KOPT-K1 (cell line): Measurements from ENCODE around the gene MIER3.
"Not testable (repeated sequence)": the region's sequence is repeated elsewhere in the genome, so short reads cannot be mapped to it uniquely, and the experiment has no call there.

Source experiments
- H3K27ac ChIP-seq: fragments of 200-600 bp; sonication (generic); 2 replicates; pipeline ENCODE4 v1.5.1; 2016; ENCODE audit warnings: antibody characterized with exemption, mild to moderate bottlenecking, low read depth, low read length; ENCODE audit not compliant: poor library complexity, severe bottlenecking
- H3K36me3 ChIP-seq: fragments of 200-600 bp; sonication (generic); 2 replicates; pipeline ENCODE4 v1.5.1; 2017; ENCODE audit warnings: antibody characterized with exemption, mild to moderate bottlenecking, low read length, moderate library complexity; ENCODE audit not compliant: insufficient read depth
- H3K9me3 ChIP-seq: fragments of 200-600 bp; sonication (generic); 2 replicates; pipeline ENCODE4 v1.5.1; 2017; ENCODE audit warnings: antibody characterized with exemption, low read length, mild to moderate bottlenecking; ENCODE audit not compliant: insufficient read depth, poor library complexity, severe bottlenecking

The MIER3 gene, protein sequence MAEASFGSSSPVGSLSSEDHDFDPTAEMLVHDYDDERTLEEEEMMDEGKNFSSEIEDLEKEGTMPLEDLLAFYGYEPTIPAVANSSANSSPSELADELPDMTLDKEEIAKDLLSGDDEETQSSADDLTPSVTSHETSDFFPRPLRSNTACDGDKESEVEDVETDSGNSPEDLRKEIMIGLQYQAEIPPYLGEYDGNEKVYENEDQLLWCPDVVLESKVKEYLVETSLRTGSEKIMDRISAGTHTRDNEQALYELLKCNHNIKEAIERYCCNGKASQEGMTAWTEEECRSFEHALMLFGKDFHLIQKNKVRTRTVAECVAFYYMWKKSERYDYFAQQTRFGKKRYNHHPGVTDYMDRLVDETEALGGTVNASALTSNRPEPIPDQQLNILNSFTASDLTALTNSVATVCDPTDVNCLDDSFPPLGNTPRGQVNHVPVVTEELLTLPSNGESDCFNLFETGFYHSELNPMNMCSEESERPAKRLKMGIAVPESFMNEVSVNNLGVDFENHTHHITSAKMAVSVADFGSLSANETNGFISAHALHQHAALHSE

DNA sequence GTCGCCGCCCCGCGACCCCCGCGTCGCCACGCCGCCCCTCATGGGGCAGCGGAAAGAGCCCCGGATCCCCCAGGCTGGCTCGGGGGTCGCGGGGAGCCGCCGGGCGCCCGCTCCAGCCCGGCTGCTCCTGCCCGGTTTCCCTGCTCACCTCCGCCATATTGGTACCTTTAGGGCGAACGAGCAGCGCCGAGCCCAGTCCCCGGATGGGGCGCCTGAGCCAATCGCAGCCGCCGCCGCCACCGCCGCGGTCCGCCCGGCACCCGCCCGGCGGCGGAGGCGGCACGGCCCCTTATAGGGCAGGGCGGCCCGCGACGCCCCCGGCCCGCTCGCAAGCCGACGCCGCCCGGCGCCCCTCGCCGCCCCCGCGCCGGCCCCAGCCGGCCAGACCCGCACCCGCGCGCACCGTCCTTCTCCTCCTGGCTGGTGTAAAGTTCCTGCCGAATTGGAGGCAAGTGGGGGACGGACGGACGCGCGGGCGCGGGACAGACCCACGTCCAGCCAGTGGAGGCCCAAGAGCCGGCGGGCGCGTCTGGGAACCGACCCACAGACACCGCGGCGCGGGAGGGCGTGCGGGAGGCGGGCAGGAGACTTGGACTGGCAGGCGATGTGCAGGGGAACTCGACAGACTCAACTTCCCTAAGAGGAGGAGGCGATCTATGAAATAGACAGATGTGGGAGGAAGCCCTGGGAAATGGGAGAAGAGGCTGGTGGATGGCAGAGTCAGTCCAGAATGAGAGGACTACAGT, at the start of gene MIER3:
MIER3 (minus strand) TSS at position 178 of the 746 bp plus-strand sequence; CDS start at position 157, 21 bp downstream.
- H3K36me3 ChIP-seq: 0 out of 2 replicates have a peak, but pooled peaks cover 5% of the 10 kb centered on the region
- H3K27ac ChIP-seq: peak within 1 kb of the TSS; percentile 51
- H3K9me3 ChIP-seq: no peaks in the 10 kb centered on the region

DNA sequence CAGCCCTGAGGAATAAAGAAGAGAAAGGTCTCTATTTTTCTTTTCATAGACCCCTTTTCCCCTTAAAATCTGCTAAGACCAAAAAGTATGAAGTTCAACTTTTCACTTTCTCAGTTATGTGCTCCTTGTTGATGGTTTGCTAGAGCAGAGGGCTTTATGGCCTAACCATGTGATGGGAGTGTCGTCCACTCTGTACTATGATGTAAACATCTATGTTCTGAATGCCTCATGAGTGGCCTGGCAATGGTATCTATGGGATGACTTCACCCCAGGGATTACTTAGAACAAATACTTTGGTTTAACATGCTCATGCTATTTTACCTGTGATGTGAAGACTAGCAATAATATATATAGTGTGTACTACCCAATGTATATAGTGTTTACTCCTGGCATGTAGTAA, 43.7 kb upstream of the MIER3 start:
- Histone ChIP-seq H3K27ac (no peak overlapping the region), H3K9me3 (no peaks in the 10 kb centered on the region), H3K36me3 (no peaks in the 10 kb centered on the region)

DNA sequence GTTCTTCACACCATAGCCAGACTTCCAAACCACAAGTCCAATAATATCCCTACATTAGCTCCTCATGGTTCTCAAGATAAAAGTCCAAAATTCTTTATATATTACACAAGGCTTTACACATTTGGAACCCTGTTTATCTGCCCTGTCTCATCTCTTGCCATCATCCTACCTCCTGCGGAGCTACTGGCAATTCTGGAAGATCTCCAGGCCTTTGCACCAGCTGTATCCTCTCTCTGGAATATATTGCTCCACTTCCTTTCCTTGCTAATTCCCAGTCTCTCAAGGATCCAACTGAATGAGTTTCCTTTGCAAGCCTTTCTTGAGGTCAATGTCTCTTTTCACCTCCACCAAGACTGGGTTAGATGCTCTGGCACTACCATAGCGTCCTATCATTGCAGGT, 41.3 kb upstream of the MIER3 start:
- Histone ChIP-seq H3K9me3 (no peaks in the 10 kb centered on the region), H3K27ac (no peak overlapping the region), H3K36me3 (no peaks in the 10 kb centered on the region)

DNA sequence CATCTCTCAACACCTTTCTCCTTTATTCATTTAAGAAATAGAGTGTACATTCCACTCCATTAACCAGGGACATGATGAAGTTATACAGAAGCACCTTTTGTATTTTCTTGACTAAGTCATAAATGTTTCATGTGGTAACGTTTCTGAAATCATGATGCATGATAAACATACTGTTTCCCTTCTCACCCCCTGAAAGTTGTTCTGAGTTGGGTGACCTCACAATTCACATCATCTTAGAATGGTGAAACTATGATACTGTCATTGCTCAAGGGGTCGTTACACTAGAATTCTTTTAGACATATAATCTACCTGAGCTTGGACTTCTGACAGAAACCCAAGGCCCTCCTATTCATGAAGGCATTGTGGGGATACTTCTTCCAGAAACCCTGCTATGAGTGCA, 37.8 kb upstream of the MIER3 start:
- H3K27ac ChIP-seq: no peak overlapping the region
- no peaks in the 10 kb centered on the region for H3K9me3 ChIP-seq
- H3K36me3 ChIP-seq: no peaks in the 10 kb centered on the region

DNA sequence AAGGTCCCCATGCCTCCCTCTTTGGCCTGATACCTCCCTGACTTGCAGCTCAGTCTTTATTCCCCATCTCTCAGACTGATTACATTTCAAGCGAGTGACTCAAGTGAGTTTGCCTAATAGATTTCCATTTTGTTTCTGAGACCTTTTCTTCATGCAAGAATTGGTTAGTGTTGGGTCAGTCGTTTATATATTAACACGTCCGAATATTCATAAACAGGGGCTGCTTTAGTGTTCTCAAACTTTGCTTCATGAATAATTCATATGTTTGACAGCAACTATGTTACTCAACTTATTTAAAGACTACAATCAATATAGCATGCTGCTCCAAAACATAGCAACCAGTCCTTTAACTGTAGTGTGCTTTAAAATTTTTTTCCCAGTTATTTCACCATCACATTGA, 36.6 kb upstream of the MIER3 start:
- H3K9me3 ChIP-seq: no peaks in the 10 kb centered on the region
- H3K27ac ChIP-seq: no peak overlapping the region
- H3K36me3 ChIP-seq: no peaks in the 10 kb centered on the region

DNA sequence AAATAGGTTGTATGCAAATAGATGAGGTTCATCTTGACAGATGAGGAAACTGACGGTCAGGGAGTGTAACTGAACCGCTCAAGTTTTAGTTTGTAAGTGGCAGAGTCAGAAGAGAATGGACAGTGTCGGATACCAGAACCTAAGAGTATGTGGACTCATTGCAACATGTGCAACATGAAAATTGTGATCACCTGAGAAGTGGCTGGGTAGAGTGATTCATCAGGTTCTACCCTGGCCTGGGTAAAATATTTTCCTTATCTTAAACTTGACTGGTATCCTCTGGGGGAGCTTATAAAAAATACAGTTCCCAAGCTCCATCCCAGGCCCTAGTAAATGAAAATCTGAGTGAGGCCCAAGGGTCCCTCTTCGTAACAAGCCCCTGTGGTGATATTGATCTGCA, 35.2 kb upstream of the MIER3 start:
- Histone ChIP-seq H3K27ac (no peak overlapping the region), H3K36me3 (no peaks in the 10 kb centered on the region), H3K9me3 (no peaks in the 10 kb centered on the region)

DNA sequence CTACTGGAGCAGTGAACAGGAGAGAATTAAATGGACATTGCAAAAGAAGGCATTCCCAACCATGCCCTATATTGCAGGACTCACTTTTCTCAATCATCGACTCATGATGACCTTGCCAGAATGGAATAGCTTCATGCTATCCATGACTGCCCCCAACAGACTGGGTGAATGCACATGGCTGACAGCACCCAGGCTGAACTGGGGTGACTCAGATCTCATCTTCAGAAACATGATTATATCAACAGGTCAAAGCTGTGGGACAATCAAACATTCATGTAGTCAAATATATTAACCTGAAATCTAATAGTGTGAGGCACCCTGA, 34.7 kb upstream of the MIER3 start:
- Histone ChIP-seq H3K9me3 (no peaks in the 10 kb centered on the region), H3K27ac (no peak overlapping the region), H3K36me3 (no peaks in the 10 kb centered on the region)

DNA sequence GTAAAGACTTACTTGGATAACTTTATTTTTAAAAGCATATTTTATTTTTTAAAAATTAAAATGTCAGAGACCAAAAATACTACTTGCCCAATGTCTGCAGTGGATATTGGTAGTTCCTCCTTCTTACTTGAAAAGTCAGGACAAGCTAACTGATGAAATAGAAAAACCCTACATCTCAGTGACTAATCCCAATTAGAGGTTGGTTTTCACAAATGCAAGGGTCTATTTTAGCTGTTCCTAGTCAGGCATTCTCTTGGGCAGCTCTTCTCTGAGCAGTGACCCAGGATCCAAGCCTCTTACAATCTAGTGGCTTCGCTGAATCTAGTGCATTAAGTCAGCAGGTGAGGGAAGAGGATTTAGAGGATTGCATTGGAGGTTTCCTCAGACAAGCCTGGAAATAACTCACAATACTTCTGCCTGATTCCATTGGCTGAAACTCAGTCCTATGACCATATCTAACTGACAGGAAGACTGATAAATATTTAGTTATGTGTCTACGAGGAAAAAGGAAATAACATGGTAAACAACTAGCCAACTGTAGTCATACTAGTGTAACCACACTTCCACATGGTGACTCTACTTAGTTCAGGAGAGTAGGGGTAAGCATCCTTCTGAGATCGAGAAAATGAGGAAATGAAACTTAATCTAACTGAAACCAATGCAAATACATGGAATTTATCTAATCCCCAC, 34.2 kb upstream of the MIER3 start:
- H3K36me3 ChIP-seq: no peaks in the 10 kb centered on the region
- no peak overlapping the region for H3K27ac ChIP-seq
- no peaks in the 10 kb centered on the region for H3K9me3 ChIP-seq

DNA sequence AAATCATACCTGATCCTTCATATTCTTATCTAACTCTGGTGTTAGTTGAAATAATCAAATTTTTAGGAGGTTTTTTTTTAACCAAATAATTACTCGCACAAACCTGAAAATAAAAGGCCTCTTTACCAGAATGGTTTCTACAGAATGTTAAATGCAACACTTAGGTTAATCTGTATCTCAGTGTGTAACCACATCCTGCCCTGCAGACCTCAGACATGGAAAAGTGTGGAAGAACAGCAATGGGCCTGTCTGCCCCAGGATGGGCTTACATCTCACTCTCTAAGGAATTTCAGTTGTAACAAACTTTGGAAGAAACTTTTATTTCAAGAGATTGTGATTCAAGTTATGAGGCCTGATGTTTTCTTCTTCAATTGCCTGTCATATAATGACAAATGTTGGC, 32.5 kb upstream of the MIER3 start:
- H3K9me3 ChIP-seq: no peaks in the 10 kb centered on the region
- no peaks in the 10 kb centered on the region for H3K36me3 ChIP-seq
- no peak overlapping the region for H3K27ac ChIP-seq

DNA sequence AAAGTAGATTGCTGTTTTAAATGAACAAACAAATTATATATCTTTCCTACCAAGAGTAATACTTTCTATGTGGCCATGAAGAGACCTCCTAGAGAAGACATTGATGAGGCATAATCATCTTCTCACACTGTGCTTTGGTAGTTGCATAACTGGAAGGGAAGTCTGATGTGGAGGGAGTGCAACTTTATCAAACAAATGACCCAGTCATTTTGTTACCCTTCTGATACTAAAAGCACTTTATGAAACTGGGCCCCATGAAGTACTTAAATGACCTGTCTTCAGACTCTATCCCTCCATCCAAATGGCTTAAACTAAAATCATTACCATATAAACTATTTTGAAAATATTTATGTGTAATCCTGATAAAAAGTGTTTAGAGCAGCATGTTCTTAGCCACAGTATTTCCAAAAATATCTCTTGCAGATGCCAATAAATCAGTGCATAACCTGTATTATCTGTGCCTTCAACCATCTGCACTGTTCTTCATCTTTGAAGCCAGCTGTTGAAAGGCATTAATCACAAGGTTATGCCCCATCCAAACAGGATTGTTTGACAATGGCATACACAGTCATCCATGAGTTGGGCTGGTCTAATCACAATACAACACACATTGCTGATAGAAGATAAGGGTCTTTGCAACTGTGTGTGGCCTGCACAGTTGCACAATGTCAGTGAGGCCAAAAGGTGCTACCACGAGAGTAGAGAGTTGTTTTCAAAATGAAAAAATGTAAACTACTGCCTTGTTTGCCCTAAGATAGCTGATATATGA, 31.9 kb upstream of the MIER3 start:
- no peaks in the 10 kb centered on the region for H3K36me3 ChIP-seq
- H3K27ac ChIP-seq: no peak overlapping the region
- H3K9me3 ChIP-seq: no peaks in the 10 kb centered on the region

DNA sequence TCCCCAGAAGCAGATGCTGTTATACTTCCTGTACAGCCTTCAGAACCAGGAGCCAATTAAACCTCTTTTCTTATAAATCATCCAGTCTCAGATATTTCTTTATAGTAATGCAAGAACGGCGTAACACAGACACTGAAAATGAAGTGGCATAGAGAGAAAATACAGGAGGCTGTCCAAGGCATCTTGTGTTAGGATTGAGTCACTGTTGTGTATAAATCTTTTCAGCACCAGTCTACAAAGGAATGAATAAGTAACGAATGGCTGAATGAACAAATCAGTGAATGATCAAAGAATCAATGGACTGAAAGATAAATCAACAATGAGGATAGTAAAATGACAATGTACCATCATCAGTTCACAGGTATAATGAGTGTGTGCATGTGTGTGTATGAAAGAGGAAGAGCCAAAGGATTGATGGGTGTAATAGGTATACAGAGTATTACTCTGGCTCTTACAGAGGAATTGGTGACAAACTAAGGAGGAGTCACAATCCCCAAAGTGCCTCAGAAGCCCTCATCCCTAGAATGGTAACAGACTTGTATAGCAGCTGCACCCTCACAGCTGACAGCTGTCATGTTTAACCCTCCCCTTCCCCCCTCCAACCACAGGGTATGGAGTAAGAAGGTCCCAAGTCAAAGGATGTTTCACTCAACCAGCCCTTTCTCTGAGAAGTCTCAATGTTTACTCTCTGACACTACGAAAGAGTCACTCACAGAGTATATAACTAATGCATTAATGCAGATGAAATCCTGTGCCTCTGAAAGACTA, 29.8 kb upstream of the MIER3 start:
- no peaks in the 10 kb centered on the region for H3K36me3 ChIP-seq
- H3K27ac ChIP-seq: no peak overlapping the region
- H3K9me3 ChIP-seq: no peaks in the 10 kb centered on the region

DNA sequence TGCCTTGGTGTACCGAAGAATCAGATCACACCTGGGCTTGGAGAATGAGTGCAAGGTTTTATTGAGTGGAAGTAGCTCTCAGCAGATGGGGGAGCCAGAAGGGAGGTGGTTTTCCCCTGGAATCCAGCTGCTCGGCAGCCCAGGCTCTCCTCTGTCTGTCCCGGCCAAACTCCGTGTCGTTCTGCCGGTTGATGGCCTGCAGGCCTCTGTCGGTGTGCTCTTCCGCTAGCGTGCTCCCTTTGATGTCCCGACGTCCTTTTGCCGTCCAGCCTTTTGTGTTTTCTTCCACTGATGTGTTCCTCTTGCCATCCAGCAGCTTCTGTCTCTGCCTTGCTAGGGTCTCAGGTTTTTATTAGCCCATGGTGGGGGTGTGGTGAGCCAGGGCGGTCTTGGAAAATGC, 28.0 kb upstream of the MIER3 start:
- Histone ChIP-seq H3K27ac (no peak overlapping the region), H3K9me3 (no peaks in the 10 kb centered on the region)

DNA sequence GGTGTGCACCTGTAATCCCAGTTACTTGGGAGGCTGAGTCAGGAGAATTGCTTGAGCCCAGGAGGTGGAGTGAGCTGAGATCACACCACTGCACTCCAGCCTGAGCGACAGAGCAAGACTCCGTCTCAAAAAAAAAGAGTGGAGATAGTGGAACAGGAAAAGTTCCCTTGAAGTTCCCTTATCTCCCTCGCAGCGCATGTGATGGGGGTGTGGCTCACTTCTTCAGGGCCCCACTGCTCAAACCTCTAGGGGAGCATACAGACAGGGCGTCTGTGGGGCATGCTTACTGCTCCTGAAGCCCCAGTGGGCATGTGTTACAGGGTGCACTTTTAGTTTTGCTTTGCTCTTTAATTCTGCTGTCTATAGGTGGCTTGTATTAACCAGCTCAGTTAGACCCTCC, 27.6 kb upstream of the MIER3 start:
- H3K36me3 ChIP-seq, H3K9me3 ChIP-seq, H3K27ac ChIP-seq: not testable (repeated sequence)

More for the DNA sequence above, 28.0 kb upstream of the MIER3 start:
- H3K36me3 ChIP-seq: no peaks in the 10 kb centered on the region

DNA sequence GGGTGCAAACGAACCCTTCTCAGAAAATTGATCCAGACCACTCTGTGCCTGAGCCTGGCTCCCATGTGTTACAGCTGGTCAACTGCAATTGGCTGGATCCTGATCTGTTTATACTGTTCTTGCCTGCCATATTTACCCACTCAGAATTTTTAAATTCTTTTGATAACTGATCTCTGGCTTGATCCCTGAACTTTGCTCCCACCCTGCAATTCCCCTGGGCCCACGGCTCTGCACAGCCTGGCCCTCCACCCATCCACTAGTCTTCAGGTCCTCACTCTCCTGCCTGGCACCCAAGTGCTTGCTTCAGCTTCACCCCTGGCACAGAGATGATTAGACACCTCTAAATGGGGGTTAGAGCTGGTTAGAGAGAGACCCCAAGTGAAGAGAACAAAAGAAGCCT, 25.9 kb upstream of the MIER3 start:
- Histone ChIP-seq H3K27ac (no peak overlapping the region), H3K9me3 (no peaks in the 10 kb centered on the region), H3K36me3 (no peaks in the 10 kb centered on the region)
